Endothelial cell of umbilical vein (primary cell): ENCODE data around the gene USP43. TPM values are rescaled to one million over a fixed set of nuclear protein-coding genes. Genes with fewer than 3 reads are reported as not detected.
"Not testable (repeated sequence)": the region's sequence is repeated elsewhere in the genome, so short reads cannot be mapped to it uniquely, and the experiment has no call there.

Experiments
- Bru-seq: library from RNA; stranded (reverse); fragments of 400-500 nt; gene quantifications from one replicate; lab custom pipeline; 2021; lab: Mats Ljungman, UMichigan
- BruChase-seq, 2 experiments: library from RNA; stranded (reverse); fragments of 400-500 nt; gene quantifications; one replicate each; lab custom pipeline; 2021; lab: Mats Ljungman, UMichigan
- BruUV-seq: library from RNA; stranded (reverse); fragments of 400-500 nt; replicated peaks from 2 replicates; lab custom pipeline; 2021; lab: Mats Ljungman, UMichigan
- CTCF ChIA-PET: fragments of 300-600, 350-600 bp; sonication (Branson Sonifier 250); formaldehyde crosslinking; loops from one replicate; lab custom pipeline; 2021; ENCODE audit warnings: antibody characterized with exemption, inconsistent platforms; lab: Charles Lee
- POLR2A ChIA-PET: fragments of 300-600, 350-600 bp; sonication (Branson Sonifier 250); formaldehyde crosslinking; loops from one replicate; lab custom pipeline; 2021; ENCODE audit warnings: antibody characterized with exemption, inconsistent platforms; lab: Charles Lee
- DNase-seq: peaks from one replicate; pipeline ENCODE4 v3.0.0-alpha.2; 2011; ENCODE audit warnings: low read depth, low spot score
- FAIRE-seq: peaks from 2 replicates; lab custom pipeline; 2011; peaks lifted over from hg19 to GRCh38; lab: Jason Lieb, UNC
- H2AFZ ChIP-seq: 2 replicates; pipeline ENCODE4 v1.6.0; 2012; ENCODE audit warnings: low read depth, low read length, control low read depth, inconsistent platforms
- H3K27ac ChIP-seq: 2 replicates; pipeline ENCODE4 v1.5.1; 2011; ENCODE audit warnings: low read depth, mild to moderate bottlenecking, control low read depth, low read length, moderate library complexity; ENCODE audit not compliant: insufficient read depth
- H3K27me3 ChIP-seq, 2 experiments: 2 replicates each; pipeline versions ENCODE4 v1.6.0 to v1.6.1; 2011; ENCODE audit warnings: low read length in 2 of 2, mixed read lengths in 1 of 2; ENCODE audit not compliant: control insufficient read depth in 2 of 2, insufficient read depth in 2 of 2
- H3K36me3 ChIP-seq, 2 experiments: 2 replicates in 1 of 2; 3 replicates in 1 of 2; pipeline ENCODE4 v1.5.1; 2011; ENCODE audit warnings: low read length in 2 of 2, mild to moderate bottlenecking in 1 of 2, moderate library complexity in 1 of 2; ENCODE audit not compliant: control insufficient read depth in 2 of 2, insufficient read depth in 2 of 2; ENCODE audit errors: extremely low read depth in 1 of 2
- H3K4me1 ChIP-seq: 3 replicates; pipeline ENCODE4 v1.5.1; 2011; ENCODE audit warnings: mild to moderate bottlenecking, low read length; ENCODE audit not compliant: control insufficient read depth, insufficient read depth; ENCODE audit errors: extremely low read depth
- H3K4me2 ChIP-seq: 2 replicates; pipeline ENCODE4 v1.6.1; 2011; ENCODE audit warnings: low read length, control low read depth, mixed read lengths; ENCODE audit not compliant: insufficient read depth
- H3K4me3 ChIP-seq, 3 experiments: fragments of 200-600 bp in 1 of 3; sonication (generic), shearing (Covaris generic) in 1 of 3; replicated peaks in 1 of 3; 2 replicates each; pipeline ENCODE4 v1.5.1; 2011 to 2016; ENCODE audit warnings: control low read depth in 3 of 3, low read length in 3 of 3, mild to moderate bottlenecking in 2 of 3, inconsistent platforms in 1 of 3, low read depth in 1 of 3, moderate library complexity in 1 of 3; ENCODE audit not compliant: insufficient read depth in 1 of 3
- H3K79me2 ChIP-seq: 2 replicates; pipeline ENCODE4 v1.6.0; 2012; ENCODE audit warnings: low read length, inconsistent platforms; ENCODE audit not compliant: control insufficient read depth, insufficient read depth
- H3K9ac ChIP-seq: replicated peaks from 2 replicates; pipeline ENCODE3; 2011; ENCODE audit warnings: low read length, control low read depth; ENCODE audit not compliant: insufficient read depth; ENCODE audit errors: extremely low read depth
- H3K9me1 ChIP-seq: replicated peaks from 3 replicates; pipeline ENCODE4 v1.6.0; 2011; ENCODE audit warnings: mild to moderate bottlenecking, low read length; ENCODE audit not compliant: control insufficient read depth, insufficient read depth; ENCODE audit errors: extremely low read depth
- H3K9me3 ChIP-seq: replicated peaks from 2 replicates; pipeline ENCODE4 v1.5.1; 2012; ENCODE audit warnings: low read length, inconsistent platforms; ENCODE audit not compliant: control insufficient read depth, insufficient read depth
- H4K20me1 ChIP-seq: replicated peaks from 2 replicates; pipeline ENCODE3; 2011; ENCODE audit warnings: mild to moderate bottlenecking, low read length; ENCODE audit not compliant: control insufficient read depth, insufficient read depth; ENCODE audit errors: extremely low read depth
- EZH2 ChIP-seq: IDR thresholded peaks from 2 replicates; pipeline ENCODE4 v1.6.1; 2012; ENCODE audit warnings: borderline replicate concordance, low read depth, mild to moderate bottlenecking, moderate library complexity, low read length, inconsistent platforms; ENCODE audit not compliant: severe bottlenecking
- FOS ChIP-seq: IDR thresholded peaks from 2 replicates; pipeline ENCODE4 v1.6.1; 2011; ENCODE audit warnings: mild to moderate bottlenecking, low read length, moderate library complexity, borderline replicate concordance; ENCODE audit not compliant: insufficient read depth
- MAX ChIP-seq: IDR thresholded peaks from 2 replicates; pipeline ENCODE4 v1.6.1; 2011; ENCODE audit not compliant: insufficient read depth, insufficient read length
- MYC ChIP-seq: IDR thresholded peaks from one replicate; pipeline ENCODE4 v1.6.1; 2011; ENCODE audit warnings: mild to moderate bottlenecking, low read depth, low read length
- POLR2AphosphoS5 ChIP-seq: IDR thresholded peaks from 2 replicates; pipeline ENCODE4 v1.6.1; 2012; ENCODE audit warnings: low read depth, mild to moderate bottlenecking, control low read depth, low read length, moderate library complexity; ENCODE audit not compliant: insufficient read depth
- dilution Hi-C: fragments of 300-500 bp; cut with MboI; formaldehyde crosslinking; loops from one replicate; pipeline ENCODE4 v1.15.0; 2019; ENCODE audit warnings: low sequenced_read_pairs; ENCODE audit not compliant: extremely low pct_ligation_motif_present
- intact Hi-C: fragments of 100-400 bp; cut with micrococcal nuclease; formaldehyde crosslinking; loops from one replicate; pipeline ENCODE4 v1.10.0; 2022
- long read RNA-seq: library from polyadenylated mRNA; stranded (forward); transcript quantifications from one replicate; pipeline ENCODE4 v2.0.0, GENCODE V29; 2021
- polyA minus RNA-seq, 3 experiments: library from RNA; depleted of rRNA, polyadenylated mRNA; stranded (reverse); fragments of >200 nt; gene quantifications; 1 replicate in 1 of 3; 2 replicates in 2 of 3; pipeline ENCODE4 v1.2.3, GENCODE V29; 2011
- polyA plus RNA-seq, 4 experiments: library from polyadenylated mRNA; depleted of rRNA in 3 of 4; stranded (reverse) in 3 of 4; unstranded in 1 of 4; fragments of >200 nt; gene quantifications; 2 replicates each; pipeline versions ENCODE4 v1.2.1 to v1.2.3, GENCODE V29; 2011 to 2012; ENCODE audit warnings: missing spikeins in 1 of 4
- total RNA-seq: library from RNA; stranded (reverse); gene quantifications from 2 replicates; pipeline ENCODE4 v1.2.3, GENCODE V29; 2021

USP43 gene
- 0.16 TPM in 1 of 2 replicates, not detected in the other for total RNA-seq
- 0.01 and 0.02 TPM in 2 replicates for polyA plus RNA-seq
- not detected in 2 replicates for polyA plus RNA-seq (2011; cell fraction: cytosol; rRNA removed)
- 0.15 and 0.36 TPM in 2 replicates for polyA plus RNA-seq (2011; cell fraction: nucleus; rRNA removed)
- not detected in 2 replicates for polyA plus RNA-seq (2012)
- polyA minus RNA-seq: not detected in 2 replicates
- polyA minus RNA-seq (2011; cell fraction: cytosol; rRNA and poly(A)+ RNA removed): 5.4 TPM
- polyA minus RNA-seq (2011; cell fraction: nucleus; rRNA and poly(A)+ RNA removed): 0.10 TPM in 1 of 2 replicates, not detected in the other
- percentile 8 among the genes with signal in this experiment for Bru-seq, nascent RNA
- percentile 6 among the genes with signal in this experiment for BruChase-seq, experiment 1, labeled RNA remaining after a 6-hour chase
- percentile 3 among the genes with signal in this experiment for BruChase-seq, experiment 2, labeled RNA remaining after a 2-hour chase
- long read RNA-seq: 0 reads

GRCh38 chr17:9644910-9645751, at the start of gene USP43:
Gene USP43 (plus strand): TSS chr17:9645517. CDS start chr17:9645633, 116 bp downstream.
- CTCF ChIA-PET: no interaction called here
- Histone ChIP-seq H3K9me1 (no peaks in the 10 kb centered on the region), H3K9ac (no peak within 1 kb of the TSS), H3K27me3 (peaks cover 14 to 15% of the 10 kb centered on the region in 2 experiments), H2AFZ (peak within 1 kb of the TSS; percentile 19), H3K36me3 (no peaks in the 10 kb centered on the region), H3K4me3 (no peak within 1 kb of the TSS), H3K9me3 (no peaks in the 10 kb centered on the region), H3K79me2 (no peaks in the 10 kb centered on the region), H3K27ac (no peak within 1 kb of the TSS), H3K4me1 (peaks cover 4% of the 10 kb centered on the region), H4K20me1 (no peaks in the 10 kb centered on the region), H3K4me2 (peak within 1 kb of the TSS; percentile 28)
- dilution Hi-C loops: no loop called here
- DNase-seq (no peak), FAIRE-seq (no peak)
- POLR2A ChIA-PET: no interaction called here
- no peak for TF ChIP-seq FOS
- peak; percentile 54 for TF ChIP-seq EZH2
- TF ChIP-seq POLR2AphosphoS5: no peak
- no peak for TF ChIP-seq MAX
- TF ChIP-seq MYC: no peak
- intact Hi-C loops: no loop called here
- no TSS peak for BruUV-seq

- H3K27ac ChIP-seq, H3K4me1 ChIP-seq, H3K79me2 ChIP-seq, H2AFZ ChIP-seq, dilution Hi-C loops, H4K20me1 ChIP-seq, intact Hi-C loops, H3K27me3 ChIP-seq, H3K9me1 ChIP-seq, DNase-seq, H3K9ac ChIP-seq, H3K4me3 ChIP-seq, H3K9me3 ChIP-seq, POLR2A ChIA-PET, FAIRE-seq, H3K4me2 ChIP-seq, H3K36me3 ChIP-seq, BruUV-seq: not testable (repeated sequence)
- CTCF ChIA-PET: interaction anchor here (1.0 kb wide), 1 partner anchor 20 kb away, joined by 4 read pairs; no protein-coding TSS in a partner anchor
Measured at GRCh38 chr17:9597638-9598037, 47.7 kb upstream of the USP43 start.
